HG03060 (cell line): ENCODE measurements around the gene CDH13.

Source experiments
- ATAC-seq: cut with Tn5 transposase; IDR thresholded peaks from one replicate; pipeline ENCODE4 v1.9.1; 2021; ENCODE audit warnings: low read depth, moderate number of reproducible peaks; ENCODE audit not compliant: unreplicated experiment

CDH13 gene

DNA sequence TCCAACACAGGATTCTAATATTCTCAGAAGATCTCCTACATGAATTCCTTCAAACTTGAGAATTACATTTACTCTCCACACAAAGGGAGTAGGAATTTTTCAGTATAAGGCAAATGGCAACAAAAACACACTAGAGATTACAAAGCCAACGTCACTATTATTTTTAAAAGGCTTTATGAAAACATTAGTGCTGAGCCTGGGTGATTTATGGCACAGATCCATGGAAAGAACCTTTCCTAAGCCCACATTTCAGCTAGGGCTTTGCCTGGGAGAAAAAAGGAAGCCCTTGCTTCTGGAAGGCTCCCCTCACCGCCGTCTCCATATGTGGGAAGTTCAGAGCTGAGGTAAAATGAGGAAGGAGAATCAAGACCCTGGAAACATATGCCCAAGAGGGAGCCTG, 681.6 kb downstream of the CDH13 start:
- ATAC-seq: no peak

- no peak for ATAC-seq
These were observed 684.0 kb downstream of the CDH13 start for GRCh38 chr16:83310816-83311215.

- no peak for ATAC-seq
These were observed 685.4 kb downstream of the CDH13 start for GRCh38 chr16:83312015-83312717.

GRCh38 chr16:83312718-83313245, 686.0 kb downstream of the CDH13 start:
- ATAC-seq: no peak

GRCh38 chr16:83315271-83315670, 688.5 kb downstream of the CDH13 start:
- no peak for ATAC-seq

DNA sequence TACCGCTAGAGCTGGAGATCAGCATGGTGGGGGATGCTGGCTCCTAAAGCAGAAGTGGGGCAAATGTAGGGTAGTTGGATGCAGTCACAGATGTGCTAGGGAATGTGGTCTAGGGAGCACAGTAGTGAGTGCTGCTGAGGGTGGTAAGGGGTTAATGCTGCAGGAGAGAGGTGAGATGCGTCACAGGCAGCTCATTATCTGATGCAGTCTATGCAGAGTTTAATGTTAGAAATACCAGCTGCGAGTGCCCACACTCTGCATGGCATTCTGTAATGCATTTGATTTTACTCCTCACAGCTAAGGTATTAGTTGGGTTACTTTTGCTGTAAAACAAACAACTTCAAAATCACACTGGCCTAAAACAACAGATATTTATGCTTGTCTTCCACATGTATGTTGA, 689.7 kb downstream of the CDH13 start:
- ATAC-seq: no peak

DNA sequence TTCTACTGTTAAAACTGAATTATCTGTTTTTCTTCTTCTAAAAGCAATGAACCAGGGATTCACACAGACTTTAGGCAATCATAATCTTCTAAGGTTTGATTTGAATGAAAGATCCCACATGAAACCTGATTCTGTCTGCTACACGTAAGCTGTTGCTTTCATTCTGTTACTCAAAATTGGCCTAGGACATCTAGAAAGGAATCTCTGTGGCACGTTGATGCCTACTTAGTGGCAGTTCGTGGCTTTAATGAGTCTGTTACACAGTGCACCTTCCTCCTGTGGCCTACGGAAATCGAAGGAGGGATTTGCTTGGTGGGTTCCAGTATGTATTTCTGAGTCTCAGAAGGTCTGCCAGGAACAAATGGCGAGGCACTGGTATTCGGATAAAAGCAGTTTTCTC, 691.6 kb downstream of the CDH13 start:
- ATAC-seq: no peak

DNA sequence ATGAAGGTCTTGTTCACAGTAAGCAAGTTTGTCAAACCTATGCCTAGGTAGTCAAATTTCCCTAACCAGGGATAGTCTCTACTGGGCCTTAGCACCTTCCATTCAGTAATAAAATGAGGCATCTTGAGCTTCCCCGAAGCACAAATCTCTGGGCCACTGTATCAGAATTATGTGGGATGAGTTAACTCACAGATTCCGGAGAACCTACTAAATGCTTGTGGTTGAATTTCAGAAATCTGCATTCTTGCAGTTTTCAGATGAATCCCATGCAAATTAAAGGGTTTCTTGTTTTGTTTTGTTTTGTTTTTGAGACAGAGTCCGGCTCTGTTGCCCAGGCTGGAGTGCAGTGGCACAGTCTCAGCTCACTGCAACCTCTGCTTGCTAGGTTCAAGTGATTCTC, 702.2 kb downstream of the CDH13 start:
- ATAC-seq: no peak

- no peak for ATAC-seq
These were observed 702.7 kb downstream of the CDH13 start for GRCh38 chr16:83329441-83329840.

GRCh38 chr16:83330251-83330650, 703.5 kb downstream of the CDH13 start:
- ATAC-seq: no peak

DNA sequence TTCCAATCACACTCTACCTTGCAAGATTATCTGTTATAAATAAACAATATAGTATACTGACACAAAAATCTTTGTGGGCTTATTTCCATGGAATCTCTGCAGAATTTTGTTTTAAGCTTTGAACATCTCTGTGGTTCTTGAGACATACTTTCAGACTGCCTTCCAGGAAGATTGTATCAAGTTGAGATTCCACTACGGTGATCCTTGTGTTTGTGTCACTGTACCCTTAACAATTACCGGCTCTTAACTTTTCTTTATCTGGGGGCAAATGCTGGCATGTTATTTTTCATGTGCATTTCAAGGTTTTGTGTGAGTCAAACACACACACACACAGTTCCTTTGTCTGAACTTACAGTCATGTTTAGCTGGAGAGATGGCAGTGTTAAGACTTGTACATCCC, 708.3 kb downstream of the CDH13 start:
- no peak for ATAC-seq

GRCh38 chr16:83336603-83337002, 709.8 kb downstream of the CDH13 start:
- no peak for ATAC-seq

GRCh38 chr16:83338138-83338537, 711.4 kb downstream of the CDH13 start:
- no peak for ATAC-seq

- ATAC-seq: no peak
These were observed 712.2 kb downstream of the CDH13 start for GRCh38 chr16:83338941-83339340.

DNA sequence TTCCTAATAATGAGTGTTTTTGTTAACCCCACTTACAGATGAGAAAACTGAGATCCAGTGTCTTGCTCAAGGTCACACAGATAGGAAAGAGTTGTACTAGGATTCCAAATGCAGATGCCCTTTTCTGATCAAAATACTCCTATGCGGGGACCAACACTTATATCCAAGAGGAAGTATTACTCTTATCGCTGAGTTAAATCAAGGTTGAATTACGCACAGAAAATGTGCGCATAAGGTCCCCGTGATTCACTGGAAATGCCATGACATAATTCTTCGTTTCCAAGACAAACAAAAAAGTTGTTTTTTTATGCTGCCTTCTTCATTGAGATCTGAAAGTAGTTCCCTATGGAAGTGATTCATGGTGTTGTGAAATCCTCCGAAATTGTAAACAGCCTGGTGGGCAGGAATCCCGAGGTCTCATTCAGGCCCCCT, 717.2 kb downstream of the CDH13 start:
- ATAC-seq: no peak

DNA sequence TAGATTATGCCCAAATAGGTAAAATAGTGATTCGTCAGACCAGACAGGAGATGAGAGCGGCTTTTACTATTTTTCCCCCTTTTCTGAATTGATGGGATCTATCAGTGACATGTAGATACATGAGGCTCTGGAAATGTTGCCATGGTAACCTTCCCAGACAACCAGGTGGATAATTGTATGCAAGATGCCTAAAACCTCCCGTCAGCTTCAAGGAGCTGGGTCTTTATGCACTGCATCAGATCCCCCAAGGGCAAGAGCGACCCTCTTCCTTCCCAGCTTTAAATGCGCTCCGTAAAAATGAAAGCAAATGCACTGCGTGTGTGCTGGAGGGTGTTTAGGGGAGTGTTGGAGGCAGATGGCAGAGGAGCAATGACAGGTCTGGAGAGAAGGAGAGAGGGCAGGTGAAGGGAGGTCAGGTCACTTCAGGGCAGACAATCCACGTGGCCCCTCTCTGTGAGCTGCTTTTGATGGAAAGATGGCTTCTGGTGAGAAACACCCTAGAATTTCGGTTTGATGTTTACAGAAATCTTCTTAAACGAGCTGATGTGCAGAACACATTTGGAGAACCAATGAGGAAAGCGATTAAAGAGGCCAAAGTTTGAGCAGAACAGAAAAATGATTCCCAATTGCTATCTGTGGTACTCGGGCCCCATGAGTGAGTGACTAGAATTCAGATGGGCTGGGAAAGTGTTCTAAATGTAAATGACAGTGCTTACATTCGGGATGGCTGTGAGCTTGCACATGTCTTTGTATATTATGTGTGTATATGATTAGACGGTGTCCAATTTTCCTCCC, 719.3 kb downstream of the CDH13 start:
- ATAC-seq: no peak

DNA sequence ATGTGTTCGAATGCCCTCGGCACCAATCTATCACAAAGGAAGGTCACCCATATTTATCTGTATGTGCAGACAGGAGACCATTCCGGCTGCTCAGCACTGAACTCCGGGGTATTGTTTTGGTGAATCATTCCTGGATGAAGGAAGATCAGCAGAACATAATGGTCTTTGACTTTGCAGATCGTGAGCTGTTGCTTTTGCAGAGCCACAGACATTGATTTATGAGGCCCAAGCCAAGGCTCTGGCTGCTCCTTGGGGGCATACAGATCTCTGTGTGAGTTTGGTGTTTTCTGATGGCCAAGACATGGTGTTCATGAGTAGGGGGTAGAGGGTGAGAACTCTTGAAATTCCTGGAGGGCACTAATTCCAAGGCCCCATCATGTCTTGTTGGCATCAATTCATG, 722.2 kb downstream of the CDH13 start:
- no peak for ATAC-seq

DNA sequence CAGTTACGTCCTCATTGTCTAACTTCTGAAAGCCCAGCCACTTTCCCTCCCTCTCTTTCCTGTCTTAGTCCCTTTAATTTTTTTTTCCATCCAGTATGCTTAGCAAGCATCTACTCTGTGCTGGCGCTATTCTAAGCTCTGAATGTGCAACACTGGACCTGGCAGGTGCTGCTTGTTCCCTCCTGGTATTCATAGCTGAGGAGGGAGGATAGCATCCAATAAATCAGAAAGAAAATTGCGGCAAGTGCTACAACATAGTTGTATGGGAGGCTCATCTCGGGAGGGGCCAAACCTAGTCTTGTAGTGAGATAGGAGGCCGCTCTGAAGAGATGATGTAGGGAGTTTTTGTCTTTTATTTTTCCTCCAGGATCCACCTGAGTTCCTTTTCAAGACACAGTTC, 723.7 kb downstream of the CDH13 start:
- ATAC-seq: no peak

DNA sequence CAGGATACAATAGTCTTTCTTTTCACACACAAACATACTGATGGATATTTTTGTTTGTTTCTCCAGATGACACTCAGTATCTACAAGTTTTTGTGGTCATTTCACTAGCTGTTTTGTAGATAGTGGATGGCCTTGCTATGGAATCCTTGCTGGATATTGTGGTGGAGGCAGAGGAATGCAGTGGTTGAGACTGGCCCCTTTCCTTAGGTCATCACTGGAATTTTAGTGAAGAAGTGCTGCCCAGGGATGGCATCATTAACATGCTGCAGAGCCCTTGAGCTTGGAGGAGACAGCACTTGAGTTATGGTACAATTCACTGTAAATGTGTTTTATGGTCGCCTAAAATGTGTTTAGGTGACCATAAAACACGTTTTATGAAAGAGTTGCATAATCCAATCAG, 725.1 kb downstream of the CDH13 start:
- ATAC-seq: no peak

DNA sequence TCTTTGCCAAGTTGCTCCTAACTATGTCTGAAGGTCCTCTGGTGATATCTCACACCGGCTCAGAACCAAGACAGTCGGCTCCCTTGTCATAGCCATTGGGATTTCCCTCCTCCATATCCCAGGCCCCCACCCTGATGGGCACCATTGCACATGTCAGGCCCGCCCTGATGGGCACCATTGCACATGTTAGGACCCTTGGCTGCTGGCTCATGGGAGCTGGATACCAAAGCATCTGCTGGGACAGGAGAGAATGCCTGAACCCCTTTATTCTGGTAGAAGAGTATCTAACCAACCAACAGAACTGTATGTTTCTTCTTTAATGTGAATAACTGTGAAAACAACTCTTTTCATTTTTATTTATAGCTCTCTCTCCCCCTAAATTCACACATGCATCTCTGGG, 726.5 kb downstream of the CDH13 start:
- no peak for ATAC-seq

DNA sequence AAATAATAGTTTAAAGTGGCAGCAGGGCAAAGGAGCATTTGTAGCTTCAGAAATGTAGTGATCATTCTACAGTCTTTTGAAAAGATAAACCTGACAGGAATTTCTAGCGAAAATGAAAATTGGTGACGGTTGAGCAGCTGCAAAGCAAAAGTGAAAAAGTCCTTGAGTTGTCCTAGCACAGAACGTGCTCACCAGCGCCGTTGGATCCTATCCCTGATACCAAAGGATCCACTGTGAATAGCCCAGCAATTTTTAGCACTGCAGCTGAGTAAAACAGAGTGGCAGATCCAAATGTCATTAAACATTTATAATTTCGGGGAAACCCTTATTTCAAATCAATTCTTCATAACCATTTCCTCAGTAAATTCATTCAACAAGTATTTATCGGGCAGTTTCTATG, 727.2 kb downstream of the CDH13 start:
- ATAC-seq: no peak
